DOHH2 (cell line): ENCODE results near the gene OXCT1.

Experiments used
- H3F3A ChIP-seq: fragments of 200-600 bp; sonication (generic), shearing (Covaris generic); 2 replicates; pipeline ENCODE4 v1.6.0; 2016; ENCODE audit warnings: antibody characterized with exemption, mild to moderate bottlenecking; ENCODE audit not compliant: control insufficient read depth, insufficient read depth
- H3K27ac ChIP-seq: fragments of 200-600 bp; sonication (generic); 2 replicates; pipeline ENCODE4 v1.5.1; 2014; ENCODE audit warnings: low read depth, mild to moderate bottlenecking, low read length, moderate library complexity
- H3K27me3 ChIP-seq: fragments of 200-600 bp; sonication (generic); 2 replicates; pipeline ENCODE4 v1.6.1; 2014; ENCODE audit warnings: mild to moderate bottlenecking, low read length, mixed read lengths; ENCODE audit not compliant: control insufficient read depth
- H3K36me3 ChIP-seq: fragments of 200-600 bp; sonication (generic); 2 replicates; pipeline ENCODE4 v1.6.1; 2014; ENCODE audit warnings: mild to moderate bottlenecking, low read length, moderate library complexity, mixed read lengths; ENCODE audit not compliant: control insufficient read depth
- H3K4me1 ChIP-seq: fragments of 200-600 bp; sonication (generic); 2 replicates; pipeline ENCODE4 v1.6.1; 2014; ENCODE audit warnings: mild to moderate bottlenecking, low read length, mixed read lengths; ENCODE audit not compliant: control insufficient read depth
- H3K4me2 ChIP-seq: fragments of 200-600 bp; sonication (generic); 2 replicates; pipeline ENCODE4 v1.6.0; 2014; ENCODE audit warnings: mild to moderate bottlenecking, low read length, moderate library complexity
- H3K4me3 ChIP-seq: fragments of 200-600 bp; sonication (generic); 2 replicates; pipeline ENCODE4 v1.5.1; 2014; ENCODE audit warnings: mild to moderate bottlenecking, low read length, mixed read lengths
- H3K79me2 ChIP-seq: fragments of 200-600 bp; sonication (generic); 2 replicates; pipeline ENCODE4 v1.6.1; 2014; ENCODE audit warnings: mild to moderate bottlenecking, low read length, mixed read lengths; ENCODE audit not compliant: control insufficient read depth
- H3K9me2 ChIP-seq: fragments of 200-600 bp; sonication (generic); replicated peaks from 2 replicates; pipeline ENCODE4 v1.6.1; 2014; ENCODE audit warnings: mild to moderate bottlenecking, low read length, mixed read lengths; ENCODE audit not compliant: control insufficient read depth
- H3K9me3 ChIP-seq: fragments of 200-600 bp; sonication (generic); 2 replicates; pipeline ENCODE4 v1.6.1; 2014; ENCODE audit warnings: antibody characterized with exemption, low read length, mixed read lengths; ENCODE audit not compliant: control insufficient read depth, insufficient read depth
- H4K20me1 ChIP-seq: fragments of 200-600 bp; sonication (generic); 2 replicates; pipeline ENCODE4 v1.6.0; 2014; ENCODE audit warnings: low read depth, mild to moderate bottlenecking, antibody characterized with exemption, low read length, moderate library complexity; ENCODE audit not compliant: control insufficient read depth, insufficient read depth
- CTCF ChIP-seq: fragments of 200-600 bp; sonication (generic); IDR thresholded peaks from one replicate; pipeline ENCODE4 v1.5.1; 2014; ENCODE audit warnings: antibody characterized with exemption, mild to moderate bottlenecking, low read depth, low read length; ENCODE audit not compliant: poor library complexity, severe bottlenecking
- EZH2phosphoT487 ChIP-seq: fragments of 200-600 bp; sonication (generic); IDR thresholded peaks from 2 replicates; pipeline ENCODE4 v1.6.1; 2017; ENCODE audit warnings: borderline replicate concordance, mild to moderate bottlenecking, antibody characterized with exemption, low read length, moderate library complexity, mixed read lengths

Gene OXCT1

GRCh38 chr5:41883243-41883642, 13.0 kb upstream of the OXCT1 start:
- H3K9me3 ChIP-seq: no peaks in the 10 kb centered on the region
- no peak overlapping the region for H3K4me3 ChIP-seq
- no peaks in the 10 kb centered on the region for H3K27me3 ChIP-seq
- no peak overlapping the region for H3K4me2 ChIP-seq
- H3K36me3 ChIP-seq: no peaks in the 10 kb centered on the region
- no peaks in the 10 kb centered on the region for H3K4me1 ChIP-seq
- H3K9me2 ChIP-seq: no peaks in the 10 kb centered on the region
- no peaks in the 10 kb centered on the region for H3K79me2 ChIP-seq
- TF ChIP-seq EZH2phosphoT487 (no peak), CTCF (no peak)
- H3F3A ChIP-seq: no peaks in the 10 kb centered on the region
- no peak overlapping the region for H3K27ac ChIP-seq
- H4K20me1 ChIP-seq: no peaks in the 10 kb centered on the region

GRCh38 chr5:41882765-41883164, 12.5 kb upstream of the OXCT1 start:
- no peak overlapping the region for H3K4me2 ChIP-seq
- no peaks in the 10 kb centered on the region for H3K79me2 ChIP-seq
- H3F3A ChIP-seq: no peaks in the 10 kb centered on the region
- no peaks in the 10 kb centered on the region for H3K4me1 ChIP-seq
- H3K27ac ChIP-seq: no peak overlapping the region
- H3K27me3 ChIP-seq: no peaks in the 10 kb centered on the region
- H3K4me3 ChIP-seq: no peak overlapping the region
- H3K9me2 ChIP-seq: no peaks in the 10 kb centered on the region
- H4K20me1 ChIP-seq: no peaks in the 10 kb centered on the region
- H3K36me3 ChIP-seq: no peaks in the 10 kb centered on the region
- no peak for TF ChIP-seq EZH2phosphoT487
- TF ChIP-seq CTCF: no peak
- no peaks in the 10 kb centered on the region for H3K9me3 ChIP-seq

- no peaks in the 10 kb centered on the region for H3K9me2 ChIP-seq
These were observed 8.6 kb upstream of the OXCT1 start for GRCh38 chr5:41878643-41879478.

More at GRCh38 chr5:41878643-41879478, 8.6 kb upstream of the OXCT1 start:
- Histone ChIP-seq H3K4me3 (no peak overlapping the region), H3K9me3 (no peaks in the 10 kb centered on the region), H4K20me1 (no peaks in the 10 kb centered on the region), H3K27me3 (no peaks in the 10 kb centered on the region), H3K79me2 (no peaks in the 10 kb centered on the region), H3K36me3 (no peaks in the 10 kb centered on the region), H3K4me2 (no peak overlapping the region), H3K4me1 (no peaks in the 10 kb centered on the region), H3K27ac (no peak overlapping the region), H3F3A (no peaks in the 10 kb centered on the region)
- TF ChIP-seq CTCF (no peak), EZH2phosphoT487 (no peak)
